ENCODE measurements around the gene NADSYN1. TPM values are rescaled to one million over a fixed set of nuclear protein-coding genes. Genes with fewer than 3 reads are reported as not detected.
A peak's percentile ranks its signal among the peaks of the same experiment; 100 is the strongest.

The NADSYN1 gene
- total and polyA plus RNA-seq, 8 donors = 53.2 to 78.9 (median 61.9) TPM

DNA sequence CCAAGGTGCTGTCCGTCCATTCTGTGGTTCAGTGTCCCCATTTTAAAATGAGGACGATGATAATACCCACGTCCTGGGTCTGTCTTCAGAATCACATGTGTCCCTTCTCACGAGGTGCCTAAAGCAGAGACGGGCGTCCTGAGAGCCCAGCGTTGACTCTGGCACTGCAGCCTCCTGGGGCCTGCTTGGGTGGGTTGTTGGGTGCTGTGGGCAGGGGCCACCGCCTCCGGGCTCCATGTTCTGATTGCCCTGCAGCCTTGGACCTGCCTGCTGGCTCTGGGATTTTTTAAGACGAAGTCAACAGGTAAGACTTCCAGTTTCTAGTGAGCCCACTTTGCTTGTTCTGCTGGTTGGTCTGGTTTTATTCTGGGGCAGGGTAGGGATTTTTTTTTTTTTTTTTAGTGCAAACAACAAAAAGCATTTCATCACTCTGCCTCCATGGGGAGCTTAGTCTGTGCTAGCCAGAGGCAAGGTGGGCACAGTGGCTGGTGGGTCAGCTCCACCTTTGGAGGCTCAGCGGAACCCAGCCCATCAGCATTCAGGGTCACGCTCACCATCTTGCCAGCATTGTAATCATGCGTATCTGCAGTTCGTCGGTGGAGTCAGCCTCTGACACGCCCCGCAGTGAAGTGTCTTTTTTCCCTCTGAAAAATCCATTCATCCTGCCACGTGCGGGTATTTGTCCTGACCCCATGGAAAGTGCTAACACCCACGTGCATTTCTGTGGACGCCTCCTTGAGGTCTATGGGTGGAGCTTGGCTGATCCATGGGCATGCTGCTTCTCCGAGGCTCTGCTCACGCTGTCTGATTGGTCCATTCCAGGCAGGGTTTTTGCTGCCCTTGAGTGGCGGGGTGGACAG is 28.3 kb downstream of the NADSYN1 start:
- Histone ChIP-seq H3K36me3 (peaks cover 4 to 98% of the 10 kb centered on the region in 2 donors), H3K9me3 (no peaks in the 10 kb centered on the region), H3K27me3 (no peaks in the 10 kb centered on the region), H3K4me1 (no peaks in the 10 kb centered on the region), H3K27ac (no peak overlapping the region), H3K4me3 (no peak overlapping the region)
- TF ChIP-seq CTCF (IDR thresholded peaks at IDR 0.05) = no peak
- intact Hi-C loops (cut with DNase I) = no loop called here
- ATAC-seq (no peak), DNase-seq (peak in 1 of 4 donors; percentile 61)

GRCh38 chr11:71482216-71482615 is 29.2 kb downstream of the NADSYN1 start:
- peaks cover 4 to 98% of the 10 kb centered on the region in 2 donors for H3K36me3 ChIP-seq
- peak in 1 of 4 donors; percentile 57 for DNase-seq
- H3K9me3 ChIP-seq = no peaks in the 10 kb centered on the region
- no peak overlapping the region for H3K4me3 ChIP-seq
- no peaks in the 10 kb centered on the region for H3K27me3 ChIP-seq
- intact Hi-C loops (cut with DNase I) = no loop called here
- no peak overlapping the region for H3K27ac ChIP-seq
- no peak for ATAC-seq
- H3K4me1 ChIP-seq = no peaks in the 10 kb centered on the region
- no peak for TF ChIP-seq CTCF (IDR thresholded peaks at IDR 0.05)

DNA sequence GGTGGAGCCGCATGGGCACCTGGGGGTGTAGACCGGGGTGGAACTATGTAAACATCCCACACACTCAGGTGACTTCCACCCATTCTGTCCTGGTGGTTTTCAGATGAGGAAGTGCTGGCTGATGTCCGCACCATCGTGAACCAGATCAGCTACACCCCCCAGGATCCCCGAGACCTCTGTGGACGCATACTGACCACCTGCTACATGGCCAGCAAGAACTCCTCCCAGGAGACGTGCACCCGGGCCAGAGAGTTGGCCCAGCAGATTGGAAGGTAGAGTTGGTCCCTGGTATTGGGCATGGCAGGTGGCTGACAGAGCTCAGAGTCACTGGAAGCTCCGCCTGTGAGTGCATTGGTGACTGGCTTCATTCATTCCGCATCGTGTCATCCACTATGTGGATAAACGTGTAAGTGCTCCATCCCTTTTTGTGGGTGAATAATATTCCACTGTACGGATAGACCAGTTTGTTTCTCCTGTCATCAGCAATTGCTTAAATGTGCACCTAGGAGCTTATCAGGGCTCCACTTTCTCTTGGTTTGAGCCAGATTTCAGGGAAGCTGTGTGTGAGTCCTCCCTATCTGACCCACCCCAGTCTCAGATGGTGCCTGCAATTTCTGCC is 29.9 kb downstream of the NADSYN1 start:
- H3K4me3 ChIP-seq = no peak overlapping the region
- intact Hi-C loops (cut with DNase I) = no loop called here
- no peaks in the 10 kb centered on the region for H3K9me3 ChIP-seq
- H3K27ac ChIP-seq = no peak overlapping the region
- H3K36me3 ChIP-seq = peaks cover 4 to 98% of the 10 kb centered on the region in 2 donors
- TF ChIP-seq CTCF (IDR thresholded peaks at IDR 0.05) = no peak
- H3K27me3 ChIP-seq = no peaks in the 10 kb centered on the region
- DNase-seq = peak in 1 of 4 donors; percentile 32
- H3K4me1 ChIP-seq = peaks cover 0 to 2% of the 10 kb centered on the region in 2 donors
- ATAC-seq = no peak

- H3K27me3 ChIP-seq = no peaks in the 10 kb centered on the region
- no peak overlapping the region for H3K4me3 ChIP-seq
- DNase-seq (no peak), ATAC-seq (no peak)
- H3K27ac ChIP-seq = no peak overlapping the region
- no peaks in the 10 kb centered on the region for H3K9me3 ChIP-seq
- peaks cover 0 to 3% of the 10 kb centered on the region in 2 donors for H3K4me1 ChIP-seq
- H3K36me3 ChIP-seq = peaks cover 4 to 97% of the 10 kb centered on the region in 2 donors
- intact Hi-C loops (cut with DNase I) = no loop called here
- no peak for TF ChIP-seq CTCF (IDR thresholded peaks at IDR 0.05)
These were observed 30.7 kb downstream of the NADSYN1 start for GRCh38 chr11:71483692-71484091.
